GM18499 (cell line): ENCODE measurements around the gene PNPLA5.

ENCODE experiments used
- ATAC-seq: cut with Tn5 transposase; IDR thresholded peaks from one replicate; pipeline ENCODE4 v1.9.1; 2021; ENCODE audit warnings: moderate number of reproducible peaks; ENCODE audit not compliant: insufficient read depth, unreplicated experiment

Gene PNPLA5

GRCh38 chr22:43843783-43844530 is 47.9 kb downstream of the PNPLA5 start:
- no peak for ATAC-seq

- ATAC-seq, result no peak
Observed at GRCh38 chr22:43841742-43842141, 50.1 kb downstream of the PNPLA5 start.

GRCh38 chr22:43840851-43841250 is 51.0 kb downstream of the PNPLA5 start:
- no peak for ATAC-seq

GRCh38 chr22:43840431-43840830 is 51.4 kb downstream of the PNPLA5 start:
- ATAC-seq, result no peak

GRCh38 chr22:43839781-43840180 is 52.0 kb downstream of the PNPLA5 start:
- ATAC-seq, result no peak

- no peak for ATAC-seq
Observed at GRCh38 chr22:43838571-43839307, 53.1 kb downstream of the PNPLA5 start.

GRCh38 chr22:43838161-43838560 is 53.7 kb downstream of the PNPLA5 start:
- no peak for ATAC-seq

- no peak for ATAC-seq
Observed at GRCh38 chr22:43837666-43838065, 54.1 kb downstream of the PNPLA5 start.

- no peak for ATAC-seq
Observed at GRCh38 chr22:43835736-43836135, 56.1 kb downstream of the PNPLA5 start.

- ATAC-seq, result no peak
Observed at GRCh38 chr22:43835166-43835565, 56.6 kb downstream of the PNPLA5 start.

GRCh38 chr22:43833286-43834240 is 58.2 kb downstream of the PNPLA5 start:
- ATAC-seq, result no peak

- ATAC-seq, result no peak
Observed at GRCh38 chr22:43832393-43833265, 59.2 kb downstream of the PNPLA5 start.

GRCh38 chr22:43831561-43832392 is 60.0 kb downstream of the PNPLA5 start:
- ATAC-seq, result no peak

GRCh38 chr22:43830931-43831560 is 60.8 kb downstream of the PNPLA5 start:
- no peak for ATAC-seq

- no peak for ATAC-seq
Observed at GRCh38 chr22:43829904-43830851, 61.6 kb downstream of the PNPLA5 start.
